DMS53 treated with DMSO at 0.1 percent for 48 hours (cell line): Measurements from ENCODE around the gene AOAH.
"Not testable (repeated sequence)": the region's sequence is repeated elsewhere in the genome, so short reads cannot be mapped to it uniquely, and the experiment has no call there.

Experiments used
- DNase-seq: peaks from one replicate; lab custom pipeline; 2025; ENCODE audit not compliant: unreplicated experiment; lab: John Stamatoyannopoulos, UW

The AOAH gene

GRCh38 chr7:36514289-36515243, 209.7 kb downstream of the AOAH start:
- no peak for DNase-seq

- no peak for DNase-seq
Observed at GRCh38 chr7:36513393-36513792, 210.9 kb downstream of the AOAH start.

DNA sequence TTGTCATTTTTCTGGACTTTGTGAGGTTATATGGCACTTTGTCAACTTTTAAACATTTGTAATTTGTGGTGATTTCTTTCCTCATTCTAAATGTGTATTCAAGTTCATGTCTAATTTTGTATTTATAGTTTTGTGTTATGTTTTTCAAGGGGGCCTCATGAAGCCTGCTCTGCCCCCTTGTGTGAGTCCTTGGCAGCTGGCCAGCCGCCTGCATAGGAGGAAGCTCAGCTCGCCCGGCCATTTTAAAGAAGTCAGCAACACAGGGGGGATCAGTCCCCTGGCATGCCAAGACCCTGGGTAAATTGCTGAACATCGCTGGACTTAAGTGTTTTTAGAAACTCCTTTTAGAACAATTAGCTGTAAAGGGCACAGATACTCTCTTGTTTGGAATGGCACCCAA, 211.7 kb downstream of the AOAH start:
- DNase-seq: no peak

DNA sequence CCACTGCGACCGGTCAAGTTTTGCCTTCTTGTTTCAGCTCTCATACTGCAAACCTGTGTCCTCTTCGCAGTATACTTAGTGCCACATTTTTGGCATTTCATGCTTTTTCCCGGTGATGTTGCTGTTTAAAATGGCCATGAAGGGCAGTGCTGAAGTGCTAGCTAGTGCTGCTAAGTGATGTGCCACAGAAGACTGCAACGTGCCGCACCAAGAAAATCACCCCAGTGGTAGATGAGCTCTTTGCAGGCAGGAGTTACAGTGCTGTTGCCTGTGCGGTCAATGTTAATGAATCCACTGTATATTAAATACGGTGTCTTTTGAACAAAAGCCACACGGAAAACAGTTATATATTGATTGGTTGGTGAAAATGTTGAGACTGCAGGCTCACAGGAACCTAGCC, 214.3 kb downstream of the AOAH start:
- no peak for DNase-seq

DNA sequence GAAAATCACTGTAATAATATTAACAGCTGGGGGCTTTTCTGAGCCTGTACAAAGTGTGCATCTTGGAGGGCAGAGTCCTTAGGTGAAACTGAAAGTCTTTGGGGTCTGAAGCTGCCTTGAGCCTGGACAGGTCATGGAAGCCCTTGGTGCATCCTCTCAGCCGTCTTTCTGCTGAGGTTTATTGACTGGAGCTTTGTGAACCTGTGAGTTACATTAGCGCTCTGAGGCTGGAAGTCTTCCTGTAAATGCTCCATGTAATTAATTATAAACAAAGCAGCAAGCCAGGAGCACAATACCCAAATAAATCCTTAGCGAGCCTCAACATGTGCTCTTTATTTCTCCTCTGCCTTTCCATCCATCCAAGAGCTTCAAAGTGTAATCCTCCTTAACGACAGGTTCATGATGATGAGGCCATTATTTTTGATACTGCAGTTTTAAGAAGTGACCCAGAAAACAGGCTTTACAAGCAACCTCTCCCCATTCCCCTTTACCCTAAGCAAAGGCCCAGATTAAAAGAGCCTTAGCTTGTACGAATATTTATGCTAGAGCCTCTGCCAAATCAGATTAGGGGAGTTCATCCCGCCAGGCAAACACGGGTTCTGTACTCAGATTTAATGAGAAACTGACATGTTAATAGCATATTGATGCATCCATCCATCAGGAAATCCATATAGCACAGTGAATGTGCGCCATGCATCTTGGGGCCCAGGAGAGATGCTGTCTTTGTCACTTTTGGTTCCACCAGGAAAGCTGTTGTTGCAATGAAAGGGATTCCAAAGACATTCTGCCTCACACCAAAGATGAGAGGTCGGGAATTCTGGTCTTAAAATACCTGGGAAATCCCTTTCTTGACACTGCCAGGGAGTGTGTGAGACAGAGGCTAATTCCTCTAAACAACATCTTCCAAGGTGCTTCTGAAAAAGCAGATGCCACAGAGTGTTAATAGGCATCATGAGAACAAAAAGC, 216.5 kb downstream of the AOAH start:
- DNase-seq: no peak

GRCh38 chr7:36506820-36507219, 217.5 kb downstream of the AOAH start:
- DNase-seq: no peak

DNA sequence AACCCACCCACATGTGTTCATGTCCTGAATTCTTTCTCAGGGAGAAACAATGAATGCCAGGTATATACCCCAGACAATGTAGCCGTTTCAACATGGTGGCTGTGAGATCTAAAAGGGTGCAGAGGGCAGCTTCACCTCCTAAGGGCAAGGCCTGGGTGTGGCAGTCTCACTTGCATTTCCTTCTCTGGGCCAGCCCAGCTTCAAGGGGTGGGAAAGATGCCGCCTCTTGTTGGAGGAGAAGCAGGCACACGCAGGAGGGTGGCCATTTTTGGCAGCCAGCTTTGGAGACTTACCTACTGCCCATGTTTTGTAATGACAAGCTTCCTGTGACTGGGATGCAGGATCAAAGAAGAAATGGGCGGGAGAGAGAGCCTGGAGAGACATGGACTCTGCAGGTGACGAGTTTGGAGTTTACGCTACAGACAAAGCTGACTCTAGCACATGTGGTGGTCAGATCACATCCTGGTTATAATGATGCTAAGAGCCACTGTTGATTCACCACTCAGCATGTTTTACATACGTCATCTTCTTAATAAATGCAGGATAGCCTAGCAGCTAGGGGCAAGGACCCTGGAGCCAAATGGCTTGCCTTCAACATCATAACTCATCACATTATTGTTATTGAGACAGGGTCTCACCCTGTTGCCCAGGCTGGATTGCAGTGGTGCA, 218.0 kb downstream of the AOAH start:
- no peak for DNase-seq

GRCh38 chr7:36504617-36505016, 219.7 kb downstream of the AOAH start:
- not testable (repeated sequence) for DNase-seq

DNA sequence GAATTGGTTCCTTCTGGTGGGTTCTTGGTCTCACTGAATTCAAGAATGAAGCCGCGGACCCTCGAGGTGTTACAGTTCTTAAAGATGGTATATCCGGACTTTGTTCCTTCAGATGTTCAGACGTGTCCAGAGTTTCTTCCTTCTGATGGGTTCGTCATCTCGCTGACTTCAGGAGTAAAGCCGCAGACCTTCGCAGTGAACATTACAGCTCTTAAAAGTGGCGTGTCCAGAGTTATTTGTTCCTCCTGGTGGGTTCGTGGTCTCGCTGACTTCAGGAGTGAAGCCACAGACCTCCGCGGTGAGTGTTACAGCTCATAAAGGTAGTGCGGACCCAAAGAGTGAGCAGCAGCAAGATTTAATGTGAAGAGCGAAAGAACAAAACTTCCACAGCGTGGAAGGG, 220.1 kb downstream of the AOAH start:
- DNase-seq: not testable (repeated sequence)

GRCh38 chr7:36497775-36498174, 226.5 kb downstream of the AOAH start:
- no peak for DNase-seq

- DNase-seq: not testable (repeated sequence)
Observed at GRCh38 chr7:36497176-36497575, 227.1 kb downstream of the AOAH start.

DNA sequence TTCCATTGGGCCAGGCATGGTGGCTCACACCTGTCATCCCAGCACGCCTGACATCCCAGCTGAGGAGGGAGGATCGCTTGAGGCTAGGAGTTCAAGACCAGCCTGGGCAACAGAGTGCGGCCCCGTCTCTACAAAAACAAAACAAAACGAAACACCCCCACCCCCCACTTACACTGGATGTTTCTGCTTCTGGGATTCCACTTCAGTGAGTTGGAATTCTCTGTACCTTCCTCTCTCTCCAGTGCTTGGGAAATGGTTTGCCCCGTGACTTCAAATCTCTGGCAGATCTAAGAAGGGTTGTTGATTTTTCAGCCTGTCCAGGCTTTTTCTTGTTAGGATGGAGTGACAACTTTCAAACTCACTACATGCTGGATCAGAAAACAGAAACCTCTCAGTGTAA, 227.7 kb downstream of the AOAH start:
- DNase-seq: no peak

DNA sequence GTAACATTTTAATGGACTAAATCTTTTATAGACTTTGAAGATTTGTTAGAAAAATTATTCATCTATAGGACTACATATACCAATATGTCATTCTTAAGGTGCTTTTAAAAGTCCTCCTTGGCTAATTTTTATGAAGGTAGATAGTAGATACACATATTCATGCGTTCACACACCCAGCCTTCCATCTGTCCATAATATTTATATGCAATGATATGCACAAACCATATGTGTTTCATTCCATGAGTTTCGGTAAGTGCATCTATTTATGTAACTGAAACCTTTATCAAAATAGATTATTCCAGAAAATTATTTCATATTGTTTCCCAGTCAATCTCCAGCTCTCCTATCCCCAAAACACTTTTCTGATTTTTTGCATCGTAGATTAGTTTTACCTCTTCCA, 233.0 kb downstream of the AOAH start:
- no peak for DNase-seq

DNA sequence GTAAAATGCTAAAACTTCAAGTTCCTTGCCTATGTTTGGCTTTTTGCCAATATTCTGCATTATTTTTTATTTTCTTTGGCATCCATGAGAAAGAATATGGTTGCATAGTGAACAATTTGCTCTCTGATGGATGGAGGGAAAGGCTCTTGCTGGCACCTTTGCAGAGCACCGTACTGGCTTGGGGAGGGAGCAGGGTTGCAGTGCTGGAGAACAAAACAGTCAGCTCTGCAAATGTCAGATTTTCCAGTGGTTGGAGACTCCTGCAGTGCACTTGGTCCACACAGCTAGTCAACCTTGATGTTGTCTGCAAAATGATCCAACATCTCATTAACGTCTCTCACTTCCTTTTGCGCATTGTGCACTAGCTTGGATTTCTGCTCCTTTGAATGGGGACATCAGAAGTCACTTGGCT, 233.9 kb downstream of the AOAH start:
- DNase-seq: no peak

GRCh38 chr7:36488672-36489071, 235.6 kb downstream of the AOAH start:
- DNase-seq: not testable (repeated sequence)

DNA sequence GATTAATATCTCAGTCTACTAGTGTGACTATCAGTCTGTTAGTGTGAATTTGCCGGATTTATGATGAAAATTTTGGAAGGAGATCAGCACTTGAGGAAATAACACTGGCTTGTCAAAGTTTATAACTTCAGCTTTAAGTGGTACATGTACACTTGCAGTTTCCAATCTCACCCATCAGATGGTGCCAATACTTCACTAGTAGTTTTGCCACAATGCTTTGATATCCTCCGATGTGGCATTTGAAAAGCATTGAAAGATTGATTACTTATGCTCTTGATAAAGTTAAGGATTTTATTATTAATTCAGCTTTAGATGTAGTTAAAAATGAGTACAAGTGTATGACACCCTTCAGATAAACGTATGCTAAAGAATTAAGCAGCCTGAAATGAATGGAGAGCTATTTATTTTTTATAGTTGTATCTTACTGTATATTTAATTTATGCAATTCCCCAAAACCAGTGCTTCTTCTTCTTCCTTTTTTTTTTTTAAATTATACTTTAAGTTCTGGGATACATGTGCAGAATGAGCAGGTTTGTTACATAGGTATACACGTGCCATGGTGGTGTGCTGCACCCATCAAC, 236.4 kb downstream of the AOAH start:
- DNase-seq: peak; percentile 71

DNA sequence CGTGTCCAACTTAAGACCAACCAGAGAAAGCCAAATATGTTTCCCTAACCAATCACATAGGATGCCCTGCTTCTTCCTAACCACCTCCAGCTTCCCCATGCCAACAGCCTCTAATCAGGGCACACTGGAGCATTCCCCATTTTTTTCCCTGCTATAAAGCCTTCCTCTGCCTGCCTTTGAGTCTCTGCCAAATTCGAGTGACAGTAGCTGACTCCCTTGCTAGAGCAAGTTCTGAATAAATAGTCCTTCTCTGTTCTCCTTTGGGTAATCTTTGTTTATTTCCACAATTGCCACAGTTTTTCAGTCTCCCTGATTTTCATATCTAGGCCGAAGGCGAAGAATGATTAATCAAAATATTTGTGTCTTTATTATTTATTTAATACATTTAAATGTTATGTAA, 238.0 kb downstream of the AOAH start:
- no peak for DNase-seq

DNA sequence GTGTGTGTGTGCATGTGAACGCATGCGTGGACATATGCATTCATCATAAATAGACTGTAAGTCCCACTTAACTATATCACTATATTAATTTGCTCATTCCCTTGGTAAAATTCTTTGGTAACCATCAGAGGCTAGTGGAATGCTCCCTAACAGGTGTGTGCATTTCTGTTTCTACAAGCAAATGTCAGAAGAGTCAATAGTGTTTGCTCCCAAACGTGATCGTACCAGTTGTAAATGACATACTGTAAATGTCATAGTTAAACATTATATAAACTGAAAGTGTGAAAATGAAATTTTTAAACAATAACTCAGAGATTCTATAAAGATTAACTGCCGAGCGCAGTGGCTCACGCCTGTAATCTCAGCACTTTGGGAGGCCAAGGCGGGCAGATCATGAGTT, 240.0 kb downstream of the AOAH start:
- DNase-seq: no peak

GRCh38 chr7:36483853-36484252, 240.4 kb downstream of the AOAH start:
- not testable (repeated sequence) for DNase-seq

- no peak for DNase-seq
Observed at GRCh38 chr7:36478745-36479144, 245.5 kb downstream of the AOAH start.

DNA sequence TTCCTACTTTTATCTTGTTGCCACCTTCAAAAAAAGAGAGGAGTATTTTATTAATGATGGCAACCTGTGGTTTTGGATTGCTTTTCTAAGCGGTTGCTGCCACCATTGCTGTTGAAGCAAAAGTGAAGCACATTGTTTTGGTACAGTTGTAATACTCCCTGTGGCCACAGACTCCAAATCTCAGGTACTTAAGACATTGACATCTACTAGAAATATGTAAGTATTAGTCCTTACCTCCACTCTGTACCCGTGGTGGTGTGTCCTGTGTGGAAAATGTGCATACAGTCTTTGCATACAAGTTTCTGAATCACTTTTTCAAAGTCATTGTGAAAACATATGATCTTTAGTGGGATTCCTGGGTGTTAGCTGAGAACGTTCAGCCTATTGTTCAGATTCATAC, 248.9 kb downstream of the AOAH start:
- no peak for DNase-seq
